ENCODE measurements around the gene TAAR9.

Gene TAAR9

GRCh38 chr6:132587424-132587823 lies 49.3 kb downstream of the TAAR9 start:
- no peak for DNase-seq (ENCODE audit: low read depth in 2 of 2, low spot score in 1 of 2)

Measured in stimulated activated CD8-positive, alpha-beta memory T cell treated with anti-CD3 and anti-CD28 coated beads, Interleukin-4, amount 100 ng/mL, for 1 hour (primary cell).